HG02885 (cell line): Measurements from ENCODE around the gene FYB2.

Experiments used
- ATAC-seq: cut with Tn5 transposase; IDR thresholded peaks from one replicate; pipeline ENCODE4 v1.9.1; 2021; ENCODE audit warnings: mild to moderate bottlenecking; ENCODE audit not compliant: unreplicated experiment, poor library complexity

FYB2 gene

GRCh38 chr1:56835657-56836056 lies 16.5 kb upstream of the FYB2 start:
- ATAC-seq = no peak

GRCh38 chr1:56834137-56834900 lies 15.1 kb upstream of the FYB2 start:
- ATAC-seq = no peak

GRCh38 chr1:56833088-56833487 lies 13.9 kb upstream of the FYB2 start:
- ATAC-seq = no peak

GRCh38 chr1:56831871-56832693 lies 12.9 kb upstream of the FYB2 start:
- ATAC-seq = peak; percentile 81

- ATAC-seq = no peak
Measured at GRCh38 chr1:56830052-56830451, 10.8 kb upstream of the FYB2 start.

- no peak for ATAC-seq
Measured at GRCh38 chr1:56827711-56828110, 8.5 kb upstream of the FYB2 start.

GRCh38 chr1:56825436-56825835 lies 6.2 kb upstream of the FYB2 start:
- ATAC-seq = no peak

- ATAC-seq = no peak
Measured at GRCh38 chr1:56824938-56825337, 5.7 kb upstream of the FYB2 start.

- ATAC-seq = no peak
Measured at GRCh38 chr1:56824271-56824670, 5.1 kb upstream of the FYB2 start.

GRCh38 chr1:56821462-56821797 lies 2.2 kb upstream of the FYB2 start:
- no peak for ATAC-seq

GRCh38 chr1:56820755-56821461 lies 1.7 kb upstream of the FYB2 start:
- peak; percentile 79 for ATAC-seq

- no peak for ATAC-seq
Measured at GRCh38 chr1:56817716-56818463, 1.3 kb downstream of the FYB2 start.

GRCh38 chr1:56816909-56817308 lies 2.3 kb downstream of the FYB2 start:
- peak; percentile 67 for ATAC-seq

GRCh38 chr1:56816264-56816663 lies 2.9 kb downstream of the FYB2 start:
- no peak for ATAC-seq

- ATAC-seq = no peak
Measured at GRCh38 chr1:56814205-56814604, 5.0 kb downstream of the FYB2 start.

GRCh38 chr1:56811331-56811730 lies 7.9 kb downstream of the FYB2 start:
- no peak for ATAC-seq

GRCh38 chr1:56808410-56808809 lies 10.8 kb downstream of the FYB2 start:
- no peak for ATAC-seq

GRCh38 chr1:56806804-56807203 lies 12.4 kb downstream of the FYB2 start:
- ATAC-seq = no peak

- ATAC-seq = peak; percentile 82
Measured at GRCh38 chr1:56803561-56804156, 15.5 kb downstream of the FYB2 start.
